Measurements from ENCODE around the gene FBLN2. TPM values are rescaled to one million over a fixed set of nuclear protein-coding genes. Genes with fewer than 3 reads are reported as not detected.

Gene FBLN2
- total RNA-seq, 1 experiment from 2014 or later = 36.7 TPM

DNA sequence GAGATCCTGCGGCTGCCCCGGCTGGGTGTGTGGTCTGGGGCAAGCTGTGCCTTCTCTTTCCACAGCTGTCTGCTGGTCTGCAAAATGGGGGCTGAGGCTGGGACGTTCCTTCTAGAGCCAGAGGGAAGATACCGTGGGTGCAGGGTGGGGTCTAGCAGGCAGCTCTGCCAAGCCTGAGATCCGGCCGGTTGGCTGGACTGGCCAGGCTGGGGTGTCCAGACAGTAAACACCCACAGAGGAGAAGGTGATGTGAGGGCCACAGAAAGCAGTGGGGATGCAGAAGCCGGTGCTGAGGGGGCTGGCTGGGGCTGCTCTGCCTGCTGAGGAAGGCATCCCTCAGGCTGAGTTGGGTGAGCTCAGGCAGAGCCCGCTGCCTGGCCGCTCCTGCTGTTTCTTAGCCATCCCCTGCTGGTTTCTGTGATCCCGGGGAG lies 46.1 kb downstream of the FBLN2 start:
- peak overlapping the region; percentile 79 for H3K27ac Mint-ChIP-seq (ENCODE audit: unreplicated experiment)
- H3K27me3 Mint-ChIP-seq (ENCODE audit: insufficient read depth, unreplicated experiment) = no peaks in the 10 kb centered on the region
- no TSS peak for BruUV-seq (replicated peaks)
- no peak overlapping the region for H3K4me3 ChIP-seq (ENCODE audit: low read depth, low read length)
- H3K4me1 ChIP-seq = peaks cover 40% of the 10 kb centered on the region
- no peaks in the 10 kb centered on the region for H3K9me3 ChIP-seq
- peak overlapping the region; percentile 2 for H3K4me3 Mint-ChIP-seq (ENCODE audit: unreplicated experiment)
- H3K9me3 Mint-ChIP-seq (ENCODE audit: unreplicated experiment) = peaks cover 8% of the 10 kb centered on the region
- ChIA-PET CTCF (interaction anchor here (0.7 to 1.7 kb wide), 5 partner anchors 8 to 99 kb away, joined by 3 to 11 read pairs (median 3); no protein-coding TSS in a partner anchor), POLR2A (no interaction called here)
- no peaks in the 10 kb centered on the region for H3K27me3 ChIP-seq (replicated peaks; ENCODE audit: control insufficient read depth, insufficient read depth, low read length)
- H3K4me1 Mint-ChIP-seq (ENCODE audit: low read depth, unreplicated experiment) = peaks cover 38% of the 10 kb centered on the region
- DNase-seq = no peak
- no peaks in the 10 kb centered on the region for H3K36me3 Mint-ChIP-seq (ENCODE audit: insufficient read depth, unreplicated experiment)
- TF ChIP-seq, protein P1, sequence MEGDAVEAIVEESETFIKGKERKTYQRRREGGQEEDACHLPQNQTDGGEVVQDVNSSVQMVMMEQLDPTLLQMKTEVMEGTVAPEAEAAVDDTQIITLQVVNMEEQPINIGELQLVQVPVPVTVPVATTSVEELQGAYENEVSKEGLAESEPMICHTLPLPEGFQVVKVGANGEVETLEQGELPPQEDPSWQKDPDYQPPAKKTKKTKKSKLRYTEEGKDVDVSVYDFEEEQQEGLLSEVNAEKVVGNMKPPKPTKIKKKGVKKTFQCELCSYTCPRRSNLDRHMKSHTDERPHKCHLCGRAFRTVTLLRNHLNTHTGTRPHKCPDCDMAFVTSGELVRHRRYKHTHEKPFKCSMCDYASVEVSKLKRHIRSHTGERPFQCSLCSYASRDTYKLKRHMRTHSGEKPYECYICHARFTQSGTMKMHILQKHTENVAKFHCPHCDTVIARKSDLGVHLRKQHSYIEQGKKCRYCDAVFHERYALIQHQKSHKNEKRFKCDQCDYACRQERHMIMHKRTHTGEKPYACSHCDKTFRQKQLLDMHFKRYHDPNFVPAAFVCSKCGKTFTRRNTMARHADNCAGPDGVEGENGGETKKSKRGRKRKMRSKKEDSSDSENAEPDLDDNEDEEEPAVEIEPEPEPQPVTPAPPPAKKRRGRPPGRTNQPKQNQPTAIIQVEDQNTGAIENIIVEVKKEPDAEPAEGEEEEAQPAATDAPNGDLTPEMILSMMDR (IDR thresholded peaks at IDR 0.05; ENCODE audit: insufficient read depth in 1 of 2, low read depth in 1 of 2, low read length in 1 of 2, severe bottlenecking in 1 of 2, unreplicated experiment in 1 of 2) = no peak
- intact Hi-C loops (cut with micrococcal nuclease; ENCODE audit: unreplicated experiment) = loop anchor here (1.0 to 5.0 kb wide), 3 partner anchors 8 to 52 kb away; partner anchors contain the start of gene FBLN2
- no peaks in the 10 kb centered on the region for H3K36me3 ChIP-seq (ENCODE audit: control insufficient read depth, insufficient read depth, low read length)

DNA sequence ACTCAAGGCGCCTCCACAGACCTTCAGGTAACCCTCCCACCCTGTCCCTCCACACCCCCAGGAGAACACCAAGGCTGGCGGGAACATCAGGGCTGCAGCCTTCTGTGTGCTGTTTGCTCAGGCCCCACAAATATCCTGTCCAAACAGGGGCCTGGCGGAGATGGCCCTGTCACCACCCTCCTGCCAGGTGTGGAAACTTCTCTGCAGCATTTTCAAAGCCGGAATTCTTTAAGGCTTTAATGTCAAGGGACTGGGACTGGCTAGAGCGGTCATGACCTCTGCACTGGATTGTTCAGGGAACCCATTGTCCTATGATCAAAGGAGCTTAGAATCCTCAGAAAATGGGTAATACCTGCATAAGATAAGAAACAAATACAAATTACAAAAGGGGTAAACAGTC lies 46.6 kb downstream of the FBLN2 start:
- H3K9me3 ChIP-seq = no peaks in the 10 kb centered on the region
- H3K27me3 ChIP-seq (replicated peaks; ENCODE audit: control insufficient read depth, insufficient read depth, low read length) = no peaks in the 10 kb centered on the region
- Mint-ChIP-seq H3K4me1 (ENCODE audit: low read depth, unreplicated experiment) (peaks cover 39% of the 10 kb centered on the region), H3K36me3 (ENCODE audit: insufficient read depth, unreplicated experiment) (no peaks in the 10 kb centered on the region), H3K4me3 (ENCODE audit: unreplicated experiment) (peak overlapping the region; percentile 2), H3K9me3 (ENCODE audit: unreplicated experiment) (peaks cover 10% of the 10 kb centered on the region), H3K27ac (ENCODE audit: unreplicated experiment) (peak overlapping the region; percentile 79), H3K27me3 (ENCODE audit: insufficient read depth, unreplicated experiment) (no peaks in the 10 kb centered on the region)
- POLR2A ChIA-PET = interaction anchor here (0.7 kb wide), 1 partner anchor 28 kb away, joined by 3 read pairs; no protein-coding TSS in a partner anchor
- intact Hi-C loops (cut with micrococcal nuclease; ENCODE audit: unreplicated experiment) = loop anchor here (1.0 to 5.0 kb wide), 3 partner anchors 8 to 52 kb away; partner anchors contain the start of gene FBLN2
- no peaks in the 10 kb centered on the region for H3K36me3 ChIP-seq (ENCODE audit: control insufficient read depth, insufficient read depth, low read length)
- no TSS peak for BruUV-seq (replicated peaks)
- DNase-seq = peak; percentile 89 to 90
- TF ChIP-seq, protein P1 (IDR thresholded peaks at IDR 0.05; ENCODE audit: insufficient read depth in 1 of 2, low read depth in 1 of 2, low read length in 1 of 2, severe bottlenecking in 1 of 2, unreplicated experiment in 1 of 2) = no peak
- no peak overlapping the region for H3K4me3 ChIP-seq (ENCODE audit: low read depth, low read length)
- CTCF ChIA-PET = interaction anchor here (0.5 to 1.7 kb wide), 6 partner anchors 8 to 99 kb away, joined by 3 to 11 read pairs (median 6); no protein-coding TSS in a partner anchor
- H3K4me1 ChIP-seq = peaks cover 42% of the 10 kb centered on the region

DNA sequence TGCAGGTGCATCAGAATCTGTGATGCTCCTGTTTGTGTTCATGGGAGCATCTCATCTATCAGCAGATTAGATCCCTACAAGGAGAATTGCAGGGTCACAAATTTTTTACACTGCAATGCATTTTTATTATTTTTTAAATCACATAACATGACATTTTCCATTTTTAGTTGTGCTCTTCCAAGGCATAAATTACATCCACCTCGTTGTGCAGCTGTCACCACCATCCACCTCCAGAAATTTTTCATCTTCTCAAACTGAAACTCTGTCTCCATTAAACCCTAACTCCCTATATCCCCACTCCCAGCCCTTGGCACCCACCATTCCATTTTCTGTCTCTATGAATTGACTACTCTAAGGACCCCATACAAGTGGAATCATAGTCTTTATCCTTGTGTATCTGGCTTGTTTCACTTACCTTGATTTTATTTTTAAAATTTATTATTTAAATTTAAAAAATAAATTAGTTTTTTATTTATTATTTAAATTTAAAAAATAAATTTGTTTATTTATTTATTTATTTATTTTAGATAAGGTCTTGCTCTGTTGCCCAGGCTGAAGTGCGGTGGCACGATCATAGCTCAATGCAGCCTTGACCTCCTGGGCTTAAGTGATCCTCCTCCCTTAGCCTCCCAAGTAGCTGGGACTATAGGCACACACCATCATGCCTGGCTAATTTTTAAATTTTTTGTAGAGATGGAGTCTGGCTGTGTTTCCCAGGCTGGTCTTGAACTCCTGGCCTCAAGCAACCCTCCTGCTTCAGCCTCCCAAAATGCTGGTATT lies 47.7 kb downstream of the FBLN2 start:
- H3K36me3 ChIP-seq (ENCODE audit: control insufficient read depth, insufficient read depth, low read length) = no peaks in the 10 kb centered on the region
- H3K4me3 ChIP-seq (ENCODE audit: low read depth, low read length) = no peak overlapping the region
- Mint-ChIP-seq H3K4me1 (ENCODE audit: low read depth, unreplicated experiment) (peaks cover 39% of the 10 kb centered on the region), H3K36me3 (ENCODE audit: insufficient read depth, unreplicated experiment) (no peaks in the 10 kb centered on the region), H3K4me3 (ENCODE audit: unreplicated experiment) (no peak overlapping the region), H3K27ac (ENCODE audit: unreplicated experiment) (no peak overlapping the region), H3K9me3 (ENCODE audit: unreplicated experiment) (peaks cover 10% of the 10 kb centered on the region), H3K27me3 (ENCODE audit: insufficient read depth, unreplicated experiment) (no peaks in the 10 kb centered on the region)
- BruUV-seq (replicated peaks) = no TSS peak
- DNase-seq = no peak
- H3K4me1 ChIP-seq = peaks cover 42% of the 10 kb centered on the region
- no peaks in the 10 kb centered on the region for H3K9me3 ChIP-seq
- intact Hi-C loops (cut with micrococcal nuclease; ENCODE audit: unreplicated experiment) = loop anchor here (5.0 kb wide), 2 partner anchors 49 to 51 kb away; partner anchors contain the start of gene FBLN2
- ChIA-PET CTCF (interaction anchor here (0.6 to 0.9 kb wide), 2 partner anchors 10 to 26 kb away, joined by 3 read pairs; no protein-coding TSS in a partner anchor), POLR2A (no interaction called here)
- no peaks in the 10 kb centered on the region for H3K27me3 ChIP-seq (replicated peaks; ENCODE audit: control insufficient read depth, insufficient read depth, low read length)
- TF ChIP-seq, protein P1 (IDR thresholded peaks at IDR 0.05; ENCODE audit: insufficient read depth in 1 of 2, low read depth in 1 of 2, low read length in 1 of 2, severe bottlenecking in 1 of 2, unreplicated experiment in 1 of 2) = no peak
